Neural progenitor cell (in vitro differentiated cells): Measurements from ENCODE around the gene BMPR1B.

Experiments
- CTCF ChIP-seq: fragments of 200-600 bp; sonication (generic); IDR thresholded peaks from 2 replicates; pipeline ENCODE4 v1.5.1; 2017; ENCODE audit warnings: antibody characterized with exemption, mild to moderate bottlenecking
- EZH2 ChIP-seq: fragments of 200-600 bp; sonication (generic); IDR thresholded peaks from 2 replicates; pipeline ENCODE4 v1.6.1; 2017; ENCODE audit warnings: antibody characterized with exemption, mild to moderate bottlenecking, moderate library complexity

- TF ChIP-seq EZH2 (no peak), CTCF (no peak)
These were observed 336.5 kb downstream of the BMPR1B start for GRCh38 chr4:95093936-95094929.
